Brain pericyte (primary cell): Measurements from ENCODE around the gene TENM4.

Experiments
- DNase-seq: peaks from one replicate; pipeline ENCODE4 v3.0.0-alpha.2; 2012; ENCODE audit warnings: low read depth, low spot score

Gene TENM4

DNA sequence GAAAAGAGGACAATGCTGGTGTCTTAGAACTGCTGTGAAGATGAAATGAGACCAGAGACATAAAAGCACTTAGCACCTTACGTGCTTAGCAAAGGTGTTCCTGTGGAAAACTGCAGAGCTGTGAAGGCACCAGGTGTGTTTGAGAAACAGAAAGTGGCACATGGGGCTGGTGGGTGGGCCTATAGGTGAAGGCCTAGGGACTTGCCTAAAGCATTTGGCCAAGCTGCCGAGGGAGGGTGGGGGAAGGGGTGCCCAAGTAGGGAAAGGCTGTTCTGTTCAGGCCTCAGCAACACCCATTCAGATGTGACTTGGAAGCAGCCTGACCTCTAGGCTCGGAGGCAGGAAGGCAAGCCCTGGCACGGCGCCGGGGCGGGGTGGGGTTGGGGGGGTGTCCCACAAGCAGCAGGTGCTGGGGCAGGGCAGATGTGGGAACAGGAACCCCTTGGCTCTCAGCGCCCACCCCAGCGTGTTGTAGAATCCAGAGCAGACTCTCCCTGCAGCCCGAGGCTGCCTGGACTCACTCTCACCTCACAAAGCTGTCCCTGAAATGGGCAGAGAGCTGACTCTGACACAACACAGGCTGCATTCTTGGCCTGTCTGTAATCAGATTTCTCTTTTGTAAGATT lies 499.5 kb downstream of the TENM4 start:
- DNase-seq, result no peak

DNA sequence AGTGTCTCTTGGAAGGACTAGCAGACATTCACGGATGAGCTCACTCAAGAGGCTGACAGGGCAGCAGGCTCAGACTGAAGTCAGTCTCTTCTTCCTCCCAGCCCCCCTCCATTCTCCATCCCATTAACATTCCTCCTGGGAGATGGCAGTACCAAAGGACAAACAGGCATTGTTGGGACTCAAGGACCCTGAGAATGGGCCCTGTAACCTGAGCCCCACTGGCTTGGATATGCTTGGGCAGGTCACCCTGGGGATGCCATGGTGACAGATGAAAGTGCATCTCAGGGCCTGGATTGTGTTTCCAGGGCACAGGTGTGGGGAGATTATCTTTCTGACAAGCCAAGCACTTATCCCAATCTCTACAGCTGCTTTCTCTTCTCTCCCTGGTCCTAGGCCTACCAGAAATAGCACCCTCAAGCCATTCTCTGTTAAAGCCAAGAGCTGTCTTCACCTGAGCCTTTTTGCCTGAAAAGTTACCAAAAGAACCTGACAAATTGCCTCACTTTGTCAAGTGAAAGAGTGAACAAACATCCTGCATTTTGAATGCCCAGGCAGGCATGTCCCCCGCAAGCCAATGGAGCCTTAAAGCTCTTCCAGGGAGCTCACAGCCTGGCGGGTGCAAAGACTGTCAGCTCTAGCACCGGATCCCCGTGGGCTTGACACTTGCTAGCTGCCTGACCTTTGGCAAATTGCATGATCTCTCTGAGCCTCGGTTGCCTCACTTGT lies 500.2 kb downstream of the TENM4 start:
- no peak for DNase-seq

DNA sequence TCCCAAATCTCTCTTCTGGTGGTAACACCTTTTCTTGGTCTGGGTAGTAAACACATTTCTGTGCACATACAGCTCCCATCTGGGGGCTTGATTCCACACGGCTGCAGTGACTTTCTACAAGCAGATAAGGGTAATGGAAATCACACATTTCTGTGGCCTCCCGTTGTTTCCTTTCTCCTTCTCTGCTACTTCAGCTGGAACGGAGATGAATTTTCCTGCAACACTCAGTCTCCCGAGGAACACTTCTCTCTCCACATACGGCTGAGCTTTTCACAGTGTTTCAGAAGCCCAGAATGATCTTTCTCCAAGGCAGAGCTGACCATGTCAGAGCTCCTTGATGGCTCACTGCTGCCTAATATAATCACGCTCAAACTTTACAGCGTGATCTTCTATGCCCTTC lies 501.9 kb downstream of the TENM4 start:
- DNase-seq, result no peak

DNA sequence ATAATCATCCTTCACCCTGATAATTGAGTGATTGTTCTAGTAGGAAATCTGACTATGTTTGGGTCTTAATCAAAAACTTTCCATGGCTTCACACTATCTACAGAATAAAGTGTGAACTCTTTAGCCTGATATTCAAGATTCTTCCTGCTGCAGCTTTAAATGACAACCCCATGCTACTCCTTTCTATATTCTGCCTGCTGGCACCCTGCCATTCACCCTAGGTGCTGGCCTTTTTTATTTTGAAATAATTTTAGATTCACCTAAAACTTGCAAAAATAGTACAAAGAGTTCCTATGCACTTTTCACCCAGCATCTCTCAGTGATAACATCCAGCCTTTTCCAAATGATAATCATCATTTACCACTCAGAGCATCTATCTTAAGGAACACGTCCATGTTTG lies 502.8 kb downstream of the TENM4 start:
- DNase-seq, result no peak

DNA sequence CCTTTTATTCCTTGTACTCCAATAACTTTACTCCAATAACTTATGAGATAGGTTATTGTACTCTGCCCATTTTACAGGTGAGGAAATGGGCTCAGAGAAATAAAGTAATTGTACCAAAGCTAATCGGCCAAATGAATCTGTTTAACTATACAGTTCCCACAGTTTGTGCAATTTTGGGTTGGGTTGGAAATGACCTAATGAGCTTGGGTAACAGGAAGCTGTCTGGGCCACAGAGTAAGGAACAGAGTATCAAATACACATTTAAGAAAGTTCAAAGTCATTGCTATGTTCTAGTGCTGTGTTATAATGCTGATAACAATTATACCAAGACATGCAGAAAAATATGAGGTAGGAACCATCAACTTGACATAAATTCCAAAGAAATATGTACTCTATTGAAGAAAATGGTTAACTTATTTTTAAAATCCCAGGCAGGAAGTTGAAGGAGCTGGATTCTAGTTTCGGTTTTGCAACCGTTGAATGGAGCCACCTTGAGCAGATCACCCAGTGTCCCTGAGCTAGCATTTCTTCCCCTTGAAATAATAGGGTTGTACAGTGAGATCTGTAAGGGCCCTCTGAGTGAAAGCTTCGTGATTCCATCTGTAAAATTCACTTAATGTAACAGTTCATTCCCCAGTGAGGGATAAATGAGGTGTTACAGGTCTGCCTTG lies 505.3 kb downstream of the TENM4 start:
- no peak for DNase-seq

DNA sequence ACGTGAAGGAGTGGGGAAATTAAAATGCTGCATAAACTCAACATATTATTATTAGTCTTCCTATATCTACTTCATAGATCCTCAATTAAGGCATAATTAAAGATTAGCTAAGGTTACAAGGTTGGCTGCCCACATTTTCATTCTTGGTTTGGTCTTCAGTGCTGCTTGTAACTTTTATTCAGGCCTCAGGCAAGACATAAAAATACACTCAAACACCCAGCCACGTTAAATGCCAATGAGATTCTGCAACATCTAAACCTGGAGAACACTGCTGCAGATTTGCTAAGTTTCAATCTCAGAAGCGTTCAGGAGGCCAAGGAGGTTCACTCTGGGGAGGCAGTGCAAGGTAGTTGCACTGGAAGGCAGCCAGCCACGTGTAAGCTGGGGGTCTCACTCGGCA lies 507.5 kb downstream of the TENM4 start:
- DNase-seq, result no peak

DNA sequence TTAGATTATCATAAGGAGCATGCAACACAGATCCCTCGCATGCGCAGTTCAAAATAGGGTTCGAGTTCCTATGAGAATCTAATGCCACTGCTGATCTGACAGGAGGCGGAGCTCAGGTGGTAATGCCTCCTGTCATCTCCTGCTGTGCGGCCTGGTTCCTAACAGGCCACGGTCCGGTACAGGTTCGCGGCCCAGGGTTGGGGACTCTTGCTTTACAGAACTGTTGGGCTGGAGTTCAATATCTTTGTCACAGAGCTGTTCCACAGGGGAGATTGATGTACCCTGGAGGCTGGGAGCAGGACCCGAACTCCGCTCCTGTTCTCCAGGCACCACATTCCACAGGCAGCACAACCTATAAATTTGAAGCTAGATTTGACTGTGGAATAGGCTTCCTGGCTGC lies 508.1 kb downstream of the TENM4 start:
- no peak for DNase-seq

DNA sequence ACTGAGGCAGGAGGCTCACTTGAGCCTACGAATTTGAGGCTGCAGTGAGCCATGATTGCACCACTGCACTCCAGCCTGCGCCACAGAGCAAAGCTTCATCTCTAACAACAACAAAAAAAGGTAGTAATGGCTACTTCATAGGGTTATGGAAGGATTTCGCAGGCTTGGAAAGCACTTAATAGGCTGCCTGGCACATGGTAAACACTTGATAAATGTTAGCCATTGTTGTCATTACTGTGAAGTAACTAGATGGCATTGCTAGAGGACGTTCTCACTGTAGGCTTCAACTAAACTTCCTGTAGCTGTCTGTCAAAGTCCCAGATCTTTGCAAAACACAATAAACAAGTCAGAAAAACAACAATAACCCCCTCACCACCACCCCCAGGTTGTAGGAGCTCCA lies 508.9 kb downstream of the TENM4 start:
- no peak for DNase-seq

DNA sequence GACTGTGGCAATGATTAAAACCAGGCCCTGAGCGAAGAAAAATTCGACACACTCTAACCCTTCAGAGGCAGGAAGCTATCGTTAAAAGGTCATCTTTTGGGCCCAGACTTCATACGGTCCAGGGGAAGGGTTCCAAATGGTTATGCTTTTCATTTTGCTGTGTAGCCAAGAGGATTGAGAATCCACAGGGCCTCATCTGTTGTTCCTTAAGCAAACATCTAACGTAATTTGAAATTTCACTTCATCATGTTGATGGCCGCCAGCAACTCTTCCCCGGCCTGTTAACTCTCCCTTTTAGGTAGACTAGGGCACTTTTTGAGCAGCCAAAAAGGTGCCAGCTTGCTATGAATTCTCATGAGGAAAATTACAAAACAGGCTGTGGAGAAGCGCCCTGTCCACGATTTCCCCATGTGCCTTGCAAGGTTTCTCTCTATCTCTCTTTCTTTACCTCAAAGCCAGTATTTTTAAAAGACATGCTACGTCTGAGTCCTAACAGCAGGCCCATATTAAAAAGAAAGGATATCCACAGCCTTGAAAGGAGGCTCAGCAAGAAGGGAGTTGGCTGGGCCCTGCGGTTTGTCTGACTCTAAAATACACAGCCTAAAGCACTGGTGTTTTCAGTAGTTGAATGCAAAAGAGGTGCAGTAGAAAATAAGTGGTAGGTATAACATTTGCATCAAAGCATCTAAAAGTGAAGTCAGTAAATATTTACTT lies 509.9 kb downstream of the TENM4 start:
- DNase-seq, result no peak

DNA sequence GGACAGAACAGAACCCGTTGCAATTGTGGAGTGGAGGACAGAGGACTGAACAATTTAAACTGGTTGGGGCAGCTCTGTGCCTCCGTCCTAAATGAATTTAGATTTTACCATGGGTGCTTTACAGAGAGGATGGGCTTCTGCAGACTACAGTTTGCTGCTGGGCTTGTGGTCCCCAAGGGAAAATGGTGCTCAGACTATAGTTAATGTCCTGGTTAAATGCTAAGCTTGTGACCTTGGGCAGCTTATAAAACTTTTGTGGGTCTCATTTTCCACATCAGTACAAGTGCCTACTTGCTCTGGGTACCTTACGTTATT lies 511.0 kb downstream of the TENM4 start:
- no peak for DNase-seq

DNA sequence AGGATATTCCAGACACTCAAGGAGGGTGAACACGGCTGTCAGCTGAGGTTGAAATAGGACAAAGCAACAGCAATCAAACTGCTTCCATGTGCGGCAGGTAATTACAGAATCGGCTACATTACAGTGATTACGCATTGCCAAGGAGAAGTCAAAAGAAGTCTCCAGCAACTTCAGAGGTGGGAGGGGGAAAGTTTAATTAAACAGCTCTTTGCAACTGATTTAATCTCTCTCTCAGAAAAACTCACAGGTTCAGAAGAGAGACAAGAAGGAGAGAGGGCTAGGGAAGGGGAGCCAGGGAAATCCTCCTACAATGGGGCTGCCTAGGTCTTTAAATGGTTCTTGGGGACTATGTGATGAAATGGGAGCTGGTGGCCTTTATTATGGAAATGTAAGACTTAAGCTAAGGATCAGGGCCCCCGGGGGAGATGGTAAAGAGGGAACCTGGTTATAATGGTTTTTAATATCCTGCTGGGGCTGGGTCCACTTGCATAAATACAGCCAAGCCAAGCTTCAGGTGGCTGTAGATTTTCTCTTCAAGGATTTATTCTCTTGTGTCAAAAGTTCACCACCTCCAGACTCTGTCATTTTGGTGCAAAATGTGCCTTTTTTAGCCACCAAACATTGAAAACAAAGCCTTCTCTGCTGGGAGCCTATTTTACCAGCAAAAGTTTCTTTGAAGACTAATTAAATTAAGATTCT lies 511.5 kb downstream of the TENM4 start:
- DNase-seq, result no peak

DNA sequence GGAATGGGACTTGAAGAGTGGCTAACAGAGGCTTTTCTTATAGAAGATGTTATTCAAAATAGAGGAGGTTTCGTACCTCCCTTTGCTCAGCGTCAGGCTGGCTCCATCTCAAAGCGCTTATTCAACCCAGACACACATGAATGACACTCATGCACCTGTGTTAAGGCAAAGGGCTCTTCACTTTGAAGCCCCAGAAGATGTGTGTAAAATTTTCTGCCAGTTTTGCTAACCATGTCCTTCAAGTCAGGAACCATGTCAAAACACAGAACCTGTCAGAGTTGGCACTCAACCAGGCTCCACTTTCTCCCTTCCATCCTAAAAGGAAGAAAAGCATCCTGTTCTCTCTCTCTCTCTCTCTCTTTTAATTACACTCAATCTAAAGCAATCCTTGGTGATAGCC lies 513.3 kb downstream of the TENM4 start:
- no peak for DNase-seq

DNA sequence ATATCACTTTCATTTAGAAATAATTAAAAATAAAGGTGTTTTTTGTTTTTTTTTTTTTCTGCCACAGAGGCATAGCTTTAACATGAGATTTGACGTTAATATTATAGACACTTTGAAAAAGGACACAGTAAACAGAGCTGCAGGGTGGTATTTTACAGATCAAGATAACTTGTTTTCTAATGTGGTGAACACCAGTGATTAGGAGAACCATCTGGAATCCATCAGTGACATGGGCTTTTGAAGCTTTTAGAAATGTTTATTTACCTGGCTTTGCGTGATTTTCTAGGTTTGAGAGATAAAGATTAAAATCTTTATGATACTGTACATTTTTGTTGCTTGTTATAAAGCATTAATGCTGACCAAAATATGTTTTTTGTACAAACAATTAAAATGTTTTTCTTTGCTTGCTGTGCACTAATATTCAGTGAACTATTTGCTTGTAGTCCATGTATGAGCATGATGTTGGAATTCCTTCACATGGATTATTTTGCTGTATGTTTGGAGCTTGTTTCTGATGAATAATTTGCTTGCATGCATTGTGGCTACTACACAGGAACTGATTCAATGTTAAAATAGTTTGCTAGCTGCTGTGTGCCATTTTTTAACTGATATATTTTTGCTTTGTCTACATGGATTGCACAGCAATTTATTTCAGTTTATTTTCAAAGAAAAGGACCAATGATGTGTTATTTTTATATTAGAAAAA lies 514.0 kb downstream of the TENM4 start:
- DNase-seq, result no peak

DNA sequence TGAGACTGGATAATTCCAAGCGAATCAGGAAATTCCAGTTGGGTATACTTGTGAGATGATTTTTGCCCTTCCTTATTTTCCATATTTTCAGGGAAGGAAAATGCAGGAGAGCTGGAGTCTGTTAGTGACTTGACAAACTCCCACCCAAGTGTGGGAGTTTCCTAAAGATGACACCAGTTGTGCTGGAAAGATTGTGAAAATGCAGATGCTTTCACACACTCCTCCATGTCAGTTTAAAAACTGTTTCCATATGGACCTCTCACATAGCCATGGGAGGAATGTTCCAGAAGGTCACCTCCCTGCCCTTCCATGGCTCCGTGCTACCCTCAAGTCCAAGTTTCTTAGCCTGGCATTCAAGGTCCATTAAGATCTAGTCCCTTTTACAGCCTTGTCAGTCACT lies 515.4 kb downstream of the TENM4 start:
- DNase-seq, result no peak

DNA sequence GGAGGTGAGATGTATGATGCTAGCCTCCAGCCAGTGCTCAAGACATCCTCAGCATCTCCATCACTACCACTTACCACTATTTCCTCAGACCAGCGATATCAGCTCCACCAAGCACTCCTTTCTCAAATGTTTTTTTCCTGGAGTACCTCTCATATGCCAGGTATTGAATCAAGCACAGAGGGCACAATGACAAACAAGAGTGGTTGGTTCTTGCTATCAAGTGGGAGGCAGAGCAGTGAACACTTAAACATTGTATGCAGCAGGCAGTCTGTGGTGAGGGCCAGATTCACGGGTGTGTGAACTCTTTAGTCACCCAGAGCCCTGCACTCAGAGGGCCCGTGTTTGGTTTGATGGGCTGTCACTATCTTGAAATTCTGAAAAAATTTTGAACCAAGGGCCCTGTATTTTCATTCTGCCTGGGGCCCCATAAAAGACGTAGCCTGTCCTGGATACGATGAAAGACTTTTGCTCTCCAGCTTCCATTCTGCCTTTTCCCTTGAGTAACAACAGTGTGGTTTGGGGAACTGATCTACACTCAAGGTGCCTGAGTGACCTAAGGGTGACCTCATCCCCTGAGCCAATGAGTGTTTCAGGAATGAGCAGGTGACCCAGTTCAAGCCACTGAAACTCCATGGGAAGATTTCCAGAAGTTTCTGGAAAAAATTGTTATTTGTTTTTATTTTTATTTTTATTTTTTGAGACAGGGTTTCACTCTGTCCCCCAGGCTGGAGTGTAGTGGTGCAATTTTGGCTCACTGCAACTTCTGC lies 517.8 kb downstream of the TENM4 start:
- no peak for DNase-seq

DNA sequence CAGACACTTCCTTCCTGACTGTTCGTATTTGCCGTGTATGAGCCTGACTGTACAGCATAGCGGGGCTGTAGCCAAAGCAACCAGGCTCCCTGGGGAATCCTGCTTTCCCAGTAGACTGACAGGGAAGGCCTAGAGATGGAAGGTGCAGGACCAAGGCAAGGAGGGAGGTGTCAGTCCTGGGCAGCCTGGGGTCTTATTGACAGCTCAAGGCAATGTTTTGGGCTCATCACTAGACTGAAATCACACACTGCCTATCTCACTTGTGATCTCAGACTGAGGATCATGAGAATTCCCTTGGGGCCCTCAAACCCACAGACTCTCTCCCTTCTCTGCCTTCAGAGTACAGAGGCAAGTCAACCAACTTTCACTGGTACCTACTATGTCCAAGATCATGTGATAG lies 519.3 kb downstream of the TENM4 start:
- no peak for DNase-seq

DNA sequence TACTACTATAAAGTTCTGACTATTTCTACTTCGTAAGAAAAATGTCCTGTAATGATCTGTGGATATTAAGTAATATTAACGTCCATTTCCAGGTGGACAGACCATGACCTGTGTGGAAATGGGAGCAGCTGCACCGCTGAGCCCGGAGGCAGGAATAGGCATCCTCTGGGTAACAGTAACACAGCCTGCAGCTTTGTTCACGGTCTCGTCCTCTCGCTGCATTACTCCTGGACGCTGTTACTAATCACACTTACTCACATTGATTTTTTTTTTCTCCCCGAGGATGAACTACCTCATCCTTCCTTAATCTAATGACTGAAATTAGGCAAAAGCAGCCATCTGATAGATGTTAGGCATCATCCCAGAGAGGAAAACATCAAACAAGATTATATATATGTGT lies 520.5 kb downstream of the TENM4 start:
- no peak for DNase-seq

DNA sequence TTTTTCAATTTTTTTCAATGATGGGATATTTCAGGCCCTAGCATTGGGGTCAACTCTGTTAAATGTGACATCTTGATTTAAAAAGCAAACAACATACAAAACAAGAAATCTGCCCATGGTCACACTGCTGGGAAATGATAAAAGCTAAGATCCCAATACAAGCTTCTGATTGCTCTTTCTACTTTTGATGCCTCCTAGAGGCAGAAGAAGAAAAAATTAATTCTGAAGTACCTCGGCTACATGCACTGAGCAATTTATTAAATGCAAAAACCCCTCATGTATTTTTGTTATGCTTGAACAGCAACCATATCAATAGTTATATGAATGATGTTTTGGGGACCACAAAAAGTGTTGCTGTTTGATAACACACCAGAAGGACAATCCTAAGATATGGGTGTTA lies 524.1 kb downstream of the TENM4 start:
- no peak for DNase-seq

DNA sequence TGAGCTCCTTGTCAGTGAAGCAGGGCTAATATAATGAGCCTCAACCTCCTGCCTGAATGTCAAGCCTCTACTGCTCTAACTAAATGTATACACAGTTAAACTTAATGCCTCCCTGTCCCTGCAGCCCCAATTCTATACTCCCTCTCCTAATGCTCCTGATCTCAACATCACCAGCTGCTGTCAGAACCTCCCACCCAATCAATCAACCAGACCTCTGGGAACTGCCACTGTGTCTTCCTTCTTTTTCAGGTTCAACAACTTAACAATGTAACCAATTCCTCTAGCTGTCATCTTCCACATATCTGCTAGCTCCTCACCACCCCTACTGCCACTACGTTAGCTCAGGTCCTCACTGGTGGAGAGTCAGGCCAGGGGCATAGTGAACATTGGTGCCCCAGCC lies 526.3 kb downstream of the TENM4 start:
- DNase-seq, result no peak

DNA sequence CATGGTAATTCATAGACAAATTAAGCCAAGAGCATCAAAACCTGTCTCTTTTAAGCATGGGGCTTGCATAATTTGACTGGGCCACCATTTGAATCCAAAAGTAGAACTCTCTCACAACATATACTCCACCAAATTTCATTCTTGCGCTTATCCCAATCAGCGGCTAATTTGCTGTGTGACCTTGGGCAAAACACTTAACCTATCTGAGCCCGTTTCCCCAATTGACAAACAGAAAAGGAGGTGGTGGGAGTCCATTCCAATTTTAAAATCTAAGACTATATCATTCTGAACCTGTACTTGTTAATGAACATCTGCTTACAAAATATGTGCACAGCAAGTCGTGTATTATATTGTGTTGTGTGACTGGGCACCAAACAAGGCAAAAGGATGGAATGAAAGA lies 528.1 kb downstream of the TENM4 start:
- DNase-seq, result no peak

DNA sequence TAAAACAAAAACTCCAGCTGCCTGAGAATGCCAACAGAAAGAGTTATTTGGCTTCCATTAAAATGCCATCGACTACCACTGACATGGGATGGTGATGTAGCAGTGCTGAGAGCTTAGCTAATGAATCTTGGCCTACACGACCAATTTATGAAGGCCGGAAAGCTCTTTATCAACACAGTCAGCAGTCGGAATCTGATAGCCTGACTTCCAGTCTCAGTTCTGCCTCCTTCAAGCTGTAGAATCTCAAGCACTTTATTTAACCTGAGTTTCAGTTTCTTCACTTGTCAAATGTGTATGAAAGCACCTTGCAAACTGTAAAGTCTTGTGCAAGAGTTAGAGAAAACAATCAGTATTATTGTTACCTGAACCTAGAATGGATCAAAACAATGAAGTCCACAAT lies 530.5 kb downstream of the TENM4 start:
- no peak for DNase-seq
